H9 (cell line): ENCODE measurements around the gene CR1. TPM values are rescaled to one million over a fixed set of nuclear protein-coding genes. Genes with fewer than 3 reads are reported as not detected.
"Not testable (repeated sequence)": the region's sequence is repeated elsewhere in the genome, so short reads cannot be mapped to it uniquely, and the experiment has no call there.

Experiments used
- DNase-seq: peaks from one replicate; pipeline ENCODE4 v3.0.0-alpha.2; 2017
- H2AFZ ChIP-seq: one replicate; pipeline ENCODE4 v1.6.1; 2013; ENCODE audit warnings: mild to moderate bottlenecking, low read length, control low read depth, moderate library complexity
- H2AK5ac ChIP-seq: 2 replicates; pipeline ENCODE4 v1.6.1; 2013; ENCODE audit warnings: low read length, control low read depth, mixed read lengths; ENCODE audit not compliant: insufficient read length
- H2BK120ac ChIP-seq: one replicate; pipeline ENCODE4 v1.6.1; 2013; ENCODE audit warnings: low read depth, mild to moderate bottlenecking, low read length, control low read depth, inconsistent platforms; ENCODE audit not compliant: poor library complexity, severe bottlenecking
- H2BK12ac ChIP-seq: 2 replicates; pipeline ENCODE4 v1.6.1; 2013; ENCODE audit warnings: low read length, control low read depth, mixed read lengths, low read depth; ENCODE audit not compliant: insufficient read length
- H2BK15ac ChIP-seq: 2 replicates; pipeline ENCODE4 v1.6.1; 2013; ENCODE audit warnings: low read depth, low read length, control low read depth
- H2BK20ac ChIP-seq: one replicate; pipeline ENCODE4 v1.6.1; 2013; ENCODE audit warnings: low read depth, mild to moderate bottlenecking, low read length, control low read depth, inconsistent platforms; ENCODE audit not compliant: poor library complexity, severe bottlenecking
- H2BK5ac ChIP-seq: 2 replicates; pipeline ENCODE4 v1.6.1; 2013; ENCODE audit warnings: low read length, control low read depth, mixed read lengths; ENCODE audit not compliant: insufficient read length
- H3K14ac ChIP-seq: 2 replicates; pipeline ENCODE4 v1.6.1; 2013; ENCODE audit warnings: low read length, control low read depth; ENCODE audit not compliant: insufficient read depth
- H3K18ac ChIP-seq: 2 replicates; pipeline ENCODE4 v1.6.1; 2013; ENCODE audit warnings: low read depth, mild to moderate bottlenecking, mixed read lengths, low read length, control low read depth; ENCODE audit not compliant: insufficient read length
- H3K23ac ChIP-seq: 2 replicates; pipeline ENCODE4 v1.6.1; 2013; ENCODE audit warnings: low read length, control low read depth, mixed read lengths, low read depth; ENCODE audit not compliant: insufficient read length
- H3K23me2 ChIP-seq: 2 replicates; pipeline ENCODE4 v1.6.1; 2013; ENCODE audit warnings: low read depth, mild to moderate bottlenecking, mixed read lengths, low read length, control low read depth; ENCODE audit not compliant: insufficient read length, poor library complexity, severe bottlenecking
- H3K27ac ChIP-seq: 2 replicates; pipeline ENCODE4 v1.5.1; 2013; ENCODE audit warnings: low read length, control low read depth, mixed read lengths, low read depth; ENCODE audit not compliant: insufficient read length
- H3K27me3 ChIP-seq: 2 replicates; pipeline ENCODE4 v1.6.1; 2013; ENCODE audit warnings: low read length, control low read depth, inconsistent platforms; ENCODE audit not compliant: insufficient read depth
- H3K4ac ChIP-seq: 2 replicates; pipeline ENCODE4 v1.6.1; 2013; ENCODE audit warnings: low read depth, mild to moderate bottlenecking, control low read depth, inconsistent platforms, low read length, moderate library complexity
- H3K4me1 ChIP-seq: 2 replicates; pipeline ENCODE4 v1.6.1; 2013; ENCODE audit warnings: low read length, control low read depth, inconsistent platforms; ENCODE audit not compliant: insufficient read depth
- H3K4me2 ChIP-seq: 2 replicates; pipeline ENCODE4 v1.6.1; 2013; ENCODE audit warnings: low read length, control low read depth, mixed read lengths; ENCODE audit not compliant: insufficient read length, insufficient read depth
- H3K56ac ChIP-seq: 2 replicates; pipeline ENCODE4 v1.6.1; 2013; ENCODE audit warnings: low read depth, mild to moderate bottlenecking, mixed read lengths, low read length, control low read depth; ENCODE audit not compliant: insufficient read length
- H3K79me1 ChIP-seq: 2 replicates; pipeline ENCODE4 v1.6.1; 2013; ENCODE audit warnings: low read depth, mild to moderate bottlenecking, moderate library complexity, low read length, control low read depth, inconsistent platforms; ENCODE audit not compliant: insufficient read depth, poor library complexity, severe bottlenecking
- H3K79me2 ChIP-seq: 2 replicates; pipeline ENCODE4 v1.6.1; 2013; ENCODE audit warnings: low read length, control low read depth, inconsistent platforms; ENCODE audit not compliant: insufficient read depth
- H3K9ac ChIP-seq: 2 replicates; pipeline ENCODE4 v1.6.1; 2013; ENCODE audit warnings: low read length, control low read depth, mixed read lengths; ENCODE audit not compliant: insufficient read length; ENCODE audit errors: extremely low read depth
- H3K9me3 ChIP-seq: one replicate; pipeline ENCODE4 v1.6.1; 2013; ENCODE audit warnings: low read depth, low read length, inconsistent platforms; ENCODE audit not compliant: control insufficient read depth
- H3T11ph ChIP-seq: one replicate; pipeline ENCODE4 v1.6.1; 2013; ENCODE audit warnings: mild to moderate bottlenecking, low read length, control low read depth, inconsistent platforms
- H4K20me1 ChIP-seq: one replicate; pipeline ENCODE4 v1.6.1; 2013; ENCODE audit not compliant: control insufficient read depth, insufficient read length, insufficient read depth
- H4K5ac ChIP-seq: 2 replicates; pipeline ENCODE4 v1.6.1; 2013; ENCODE audit warnings: low read depth, mild to moderate bottlenecking, mixed read lengths, low read length, control low read depth; ENCODE audit not compliant: insufficient read length
- H4K8ac ChIP-seq: replicated peaks from 2 replicates; pipeline ENCODE4 v1.6.1; 2013; ENCODE audit warnings: low read length, control low read depth, mixed read lengths, low read depth; ENCODE audit not compliant: insufficient read length
- H4K91ac ChIP-seq: 2 replicates; pipeline ENCODE4 v1.6.1; 2013; ENCODE audit warnings: low read depth, mild to moderate bottlenecking, moderate library complexity, mixed read lengths, low read length, control low read depth; ENCODE audit not compliant: insufficient read length
- H3K27ac Mint-ChIP-seq, 3 experiments: 2 replicates in 2 of 3; 3 replicates in 1 of 3; pipeline ENCODE4 v1.8.0; 2020 to 2021; ENCODE audit warnings: mixed read lengths in 3 of 3, mild to moderate bottlenecking in 1 of 3, moderate library complexity in 1 of 3
- H3K27me3 Mint-ChIP-seq: 2 replicates; pipeline ENCODE4 v1.8.0; 2021; ENCODE audit warnings: low read depth, mild to moderate bottlenecking, moderate library complexity, mixed read lengths
- H3K36me3 Mint-ChIP-seq, 3 experiments: 2 replicates in 2 of 3; 3 replicates in 1 of 3; pipeline ENCODE4 v1.8.0; 2020 to 2021; ENCODE audit warnings: low read depth in 3 of 3, mixed read lengths in 3 of 3; ENCODE audit not compliant: insufficient read depth in 1 of 3
- H3K4me1 Mint-ChIP-seq, 2 experiments: 2 replicates each; pipeline ENCODE4 v1.8.0; 2020; ENCODE audit warnings: mixed read lengths in 2 of 2
- H3K4me3 Mint-ChIP-seq, 2 experiments: 2 replicates in 1 of 2; 3 replicates in 1 of 2; pipeline ENCODE4 v1.8.0; 2020 to 2021; ENCODE audit warnings: mild to moderate bottlenecking in 2 of 2, mixed read lengths in 2 of 2, moderate library complexity in 1 of 2
- H3K9me3 Mint-ChIP-seq, 2 experiments: 2 replicates in 1 of 2; 3 replicates in 1 of 2; pipeline ENCODE4 v1.8.0; 2020; ENCODE audit warnings: mild to moderate bottlenecking in 2 of 2, mixed read lengths in 2 of 2, moderate library complexity in 1 of 2
- WGBS: extraction: QIAGEN DNeasy Blood & Tissue Kit; methylation state at CpG from one replicate; pipeline ENCODE4 v1.1.7; 2013; ENCODE audit warnings: missing lambda C conversion rate, low lambda C conversion rate, mixed read lengths; ENCODE audit not compliant: insufficient read length; ENCODE audit errors: extremely low coverage; 5-methylcytosine and 5-hydroxymethylcytosine counted together
- total RNA-seq: library from RNA; stranded (reverse); gene quantifications from 2 replicates; pipeline ENCODE4 v1.2.1, GENCODE V29; 2021

CR1 gene
- total RNA-seq, 1 experiment from 2014 or later = 0.04 TPM

GRCh38 chr1:207573074-207573473, 77.1 kb downstream of the CR1 start:
- H3K79me2 ChIP-seq, H3K9ac ChIP-seq, H3K9me3 Mint-ChIP-seq, H3K27me3 Mint-ChIP-seq, H3K14ac ChIP-seq, H3K4ac ChIP-seq, H3K23me2 ChIP-seq, H2BK12ac ChIP-seq, H3K4me3 Mint-ChIP-seq, DNase-seq, H3K27ac Mint-ChIP-seq, H3K27me3 ChIP-seq, H2BK120ac ChIP-seq, H4K20me1 ChIP-seq, H4K8ac ChIP-seq, H3K23ac ChIP-seq, H3K56ac ChIP-seq, H3K9me3 ChIP-seq, H2AK5ac ChIP-seq, H2BK5ac ChIP-seq, H3T11ph ChIP-seq, H4K91ac ChIP-seq, H3K4me1 ChIP-seq, H3K4me2 ChIP-seq, H3K18ac ChIP-seq, H3K36me3 Mint-ChIP-seq, H4K5ac ChIP-seq, H3K4me1 Mint-ChIP-seq, H2BK15ac ChIP-seq, H3K27ac ChIP-seq, H2AFZ ChIP-seq, H2BK20ac ChIP-seq, H3K79me1 ChIP-seq: not testable (repeated sequence)
- no CpG with 5 or more reads among the region's 5 CpGs for WGBS

- H3K56ac ChIP-seq, H3K4me1 ChIP-seq, H3K79me2 ChIP-seq, H3K4ac ChIP-seq, H3K27me3 Mint-ChIP-seq, H3T11ph ChIP-seq, H4K5ac ChIP-seq, H2BK20ac ChIP-seq, H3K18ac ChIP-seq, H3K4me3 Mint-ChIP-seq, H3K27ac ChIP-seq, DNase-seq, H3K9ac ChIP-seq, H3K14ac ChIP-seq, H3K27me3 ChIP-seq, H4K8ac ChIP-seq, H3K23me2 ChIP-seq, H2AFZ ChIP-seq, H3K27ac Mint-ChIP-seq, H2BK5ac ChIP-seq, H3K23ac ChIP-seq, H3K4me2 ChIP-seq, H3K9me3 Mint-ChIP-seq, H2BK12ac ChIP-seq, H3K36me3 Mint-ChIP-seq, H4K91ac ChIP-seq, H2BK15ac ChIP-seq, H2BK120ac ChIP-seq, H2AK5ac ChIP-seq, H3K9me3 ChIP-seq, H4K20me1 ChIP-seq, H3K79me1 ChIP-seq: not testable (repeated sequence)
- peaks cover 0 to 13% of the 10 kb centered on the region in 2 experiments; a peak in 2 of 4 replicates for H3K4me1 Mint-ChIP-seq
- no CpG with 5 or more reads among the region's 4 CpGs for WGBS
Observed at GRCh38 chr1:207575381-207575780, 79.4 kb downstream of the CR1 start.
